Right atrium auricular region (tissue), 2 donors: ENCODE results near the gene XXYLT1. TPM values are rescaled to one million over a fixed set of nuclear protein-coding genes. Genes with fewer than 3 reads are reported as not detected.
A peak's percentile ranks its signal among the peaks of the same experiment; 100 is the strongest.

ENCODE experiments used
- DNase-seq: peaks from one replicate; pipeline ENCODE4 v3.0.0-alpha.2; 2019; ENCODE audit warnings: low spot score
- H3K27ac ChIP-seq, 2 donors: fragments of 200-600 bp; sonication (generic); 1 replicate in 1 of 2; 2 replicates in 1 of 2; pipeline ENCODE4 v1.5.1; 2016 to 2019
- H3K27me3 ChIP-seq, 2 donors: fragments of 200-600 bp; sonication (generic); one replicate each; pipeline versions ENCODE4 v1.5.1 to v1.6.0; 2017 to 2019
- H3K36me3 ChIP-seq: fragments of 200-600 bp; sonication (generic); one replicate; pipeline ENCODE4 v1.5.1; 2016
- H3K4me1 ChIP-seq, 2 donors: fragments of 200-600 bp; sonication (generic); one replicate each; pipeline versions ENCODE4 v1.5.1 to v1.6.0; 2017 to 2019
- H3K4me3 ChIP-seq, 2 donors: fragments of 200-600 bp; sonication (generic); 1 replicate in 1 of 2; 2 replicates in 1 of 2; pipeline ENCODE4 v1.5.1; 2017 to 2019; ENCODE audit warnings: mild to moderate bottlenecking in 1 of 2, moderate library complexity in 1 of 2
- H3K9me3 ChIP-seq, 2 donors: fragments of 200-600 bp; sonication (generic); one replicate each; pipeline ENCODE4 v1.5.1; 2019
- CTCF ChIP-seq, 2 donors: fragments of 200-600 bp; sonication (generic); IDR thresholded peaks; one replicate each; pipeline ENCODE4 v1.5.1; 2019; ENCODE audit warnings: antibody characterized with exemption in 2 of 2
- total RNA-seq, 2 donors: library from RNA; depleted of rRNA; stranded (reverse); fragments of >200 nt; gene quantifications; one replicate each; pipeline ENCODE4 v1.1.0, GENCODE V29; 2016

The XXYLT1 gene
- total RNA-seq, 2 donors from 2014 or later: 4.6 to 6.7 TPM

GRCh38 chr3:195160908-195161434 is 110.0 kb downstream of the XXYLT1 start:
- peak overlapping the region; percentile 15 to 69 for H3K27ac ChIP-seq
- H3K9me3 ChIP-seq: no peaks in the 10 kb centered on the region
- no peak for TF ChIP-seq CTCF (IDR thresholded peaks at IDR 0.05)
- no peak overlapping the region for H3K4me3 ChIP-seq
- no peaks in the 10 kb centered on the region for H3K27me3 ChIP-seq
- H3K4me1 ChIP-seq: peaks cover 0 to 28% of the 10 kb centered on the region in 2 donors
- DNase-seq: no peak
- no peaks in the 10 kb centered on the region for H3K36me3 ChIP-seq

GRCh38 chr3:195160257-195160898 is 110.6 kb downstream of the XXYLT1 start:
- Histone ChIP-seq H3K4me3 (no peak overlapping the region), H3K27me3 (no peaks in the 10 kb centered on the region), H3K36me3 (no peaks in the 10 kb centered on the region), H3K4me1 (peaks cover 0 to 34% of the 10 kb centered on the region in 2 donors), H3K9me3 (no peaks in the 10 kb centered on the region), H3K27ac (peak overlapping the region; percentile 15 to 69)
- DNase-seq: no peak
- TF ChIP-seq CTCF (IDR thresholded peaks at IDR 0.05): no peak

GRCh38 chr3:195159814-195160165 is 111.2 kb downstream of the XXYLT1 start:
- H3K27ac ChIP-seq: peak overlapping the region; percentile 15 to 69
- H3K4me3 ChIP-seq: no peak overlapping the region
- H3K36me3 ChIP-seq: no peaks in the 10 kb centered on the region
- TF ChIP-seq CTCF (IDR thresholded peaks at IDR 0.05): no peak
- no peak for DNase-seq
- H3K9me3 ChIP-seq: no peaks in the 10 kb centered on the region
- peaks cover 0 to 40% of the 10 kb centered on the region in 2 donors for H3K4me1 ChIP-seq
- no peaks in the 10 kb centered on the region for H3K27me3 ChIP-seq

GRCh38 chr3:195159117-195159813 is 111.7 kb downstream of the XXYLT1 start:
- Histone ChIP-seq H3K4me1 (peaks cover 0 to 45% of the 10 kb centered on the region in 2 donors), H3K9me3 (no peaks in the 10 kb centered on the region), H3K27me3 (no peaks in the 10 kb centered on the region), H3K4me3 (no peak overlapping the region), H3K36me3 (no peaks in the 10 kb centered on the region), H3K27ac (peak overlapping the region; percentile 15 to 69)
- TF ChIP-seq CTCF (IDR thresholded peaks at IDR 0.05): no peak
- no peak for DNase-seq

- H3K4me1 ChIP-seq: peaks cover 0 to 74% of the 10 kb centered on the region in 2 donors
- H3K27ac ChIP-seq: peak overlapping the region; percentile 25 to 77
- no peaks in the 10 kb centered on the region for H3K27me3 ChIP-seq
Measured at GRCh38 chr3:195156286-195156890, 114.6 kb downstream of the XXYLT1 start.

More at GRCh38 chr3:195156286-195156890, 114.6 kb downstream of the XXYLT1 start:
- H3K9me3 ChIP-seq: no peaks in the 10 kb centered on the region
- no peaks in the 10 kb centered on the region for H3K36me3 ChIP-seq
- H3K4me3 ChIP-seq: no peak overlapping the region
- no peak for DNase-seq
- no peak for TF ChIP-seq CTCF (IDR thresholded peaks at IDR 0.05)
